GM19395 (cell line): ENCODE measurements around the gene MTLN.
A peak's percentile ranks its signal among the peaks of the same experiment; 100 is the strongest.
"Not testable (repeated sequence)": the region's sequence is repeated elsewhere in the genome, so short reads cannot be mapped to it uniquely, and the experiment has no call there.

Experiments used
- ATAC-seq: cut with Tn5 transposase; IDR thresholded peaks from one replicate; pipeline ENCODE4 v1.9.1; 2021; ENCODE audit warnings: mild to moderate bottlenecking, moderate library complexity; ENCODE audit not compliant: unreplicated experiment

The MTLN gene

GRCh38 chr2:110204408-110205385 lies 7.7 kb downstream of the MTLN start, which contains the start of gene NPHP1:
TSS of gene NPHP1 (minus strand) at chr2:110205013. CDS start at chr2:110204968, 45 bp downstream.
- peak; percentile 97 for ATAC-seq

GRCh38 chr2:110198016-110198415 lies 14.3 kb downstream of the MTLN start:
- ATAC-seq: no peak

GRCh38 chr2:110197452-110197851 lies 14.9 kb downstream of the MTLN start:
- ATAC-seq: no peak

- ATAC-seq: not testable (repeated sequence)
These were observed 22.2 kb downstream of the MTLN start for GRCh38 chr2:110190169-110190568.

GRCh38 chr2:110182449-110182848 lies 29.9 kb downstream of the MTLN start:
- no peak for ATAC-seq

GRCh38 chr2:110180036-110180435 lies 32.3 kb downstream of the MTLN start:
- ATAC-seq: no peak

GRCh38 chr2:110173523-110173922 lies 38.8 kb downstream of the MTLN start:
- no peak for ATAC-seq

GRCh38 chr2:110172506-110172905 lies 39.8 kb downstream of the MTLN start:
- no peak for ATAC-seq

GRCh38 chr2:110170102-110170501 lies 42.2 kb downstream of the MTLN start:
- ATAC-seq: no peak

- ATAC-seq: no peak
These were observed 44.9 kb downstream of the MTLN start for GRCh38 chr2:110167326-110168000.

GRCh38 chr2:110166266-110166665 lies 46.1 kb downstream of the MTLN start:
- ATAC-seq: no peak
